GM21825 (cell line): ENCODE results near the gene STX12.
A peak's percentile ranks its signal among the peaks of the same experiment; 100 is the strongest.
"Not testable (repeated sequence)": the region's sequence is repeated elsewhere in the genome, so short reads cannot be mapped to it uniquely, and the experiment has no call there.

ENCODE experiments used
- ATAC-seq: cut with Tn5 transposase; IDR thresholded peaks from one replicate; pipeline ENCODE4 v1.9.1; 2021; ENCODE audit warnings: mild to moderate bottlenecking, moderate library complexity; ENCODE audit not compliant: unreplicated experiment

STX12 gene

DNA sequence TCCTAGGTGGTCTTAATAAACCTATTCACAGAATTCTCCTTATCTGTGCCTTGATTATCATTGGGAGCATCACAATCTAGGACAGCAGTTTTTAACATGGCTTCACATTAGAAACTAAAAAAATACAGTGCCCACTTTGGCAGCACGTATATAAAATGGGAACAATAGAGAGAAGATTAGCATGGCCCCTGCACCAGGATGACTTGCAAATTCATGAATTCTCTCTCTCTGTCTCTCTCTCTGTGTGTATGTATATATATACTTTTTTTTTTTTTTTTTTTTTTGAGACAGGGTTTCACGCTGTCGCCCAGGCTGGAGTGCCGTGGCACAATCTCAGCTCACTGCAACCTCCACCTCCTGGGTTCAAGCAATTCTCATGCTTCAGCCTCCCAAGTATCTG is 51.4 kb downstream of the STX12 start:
- ATAC-seq: no peak

DNA sequence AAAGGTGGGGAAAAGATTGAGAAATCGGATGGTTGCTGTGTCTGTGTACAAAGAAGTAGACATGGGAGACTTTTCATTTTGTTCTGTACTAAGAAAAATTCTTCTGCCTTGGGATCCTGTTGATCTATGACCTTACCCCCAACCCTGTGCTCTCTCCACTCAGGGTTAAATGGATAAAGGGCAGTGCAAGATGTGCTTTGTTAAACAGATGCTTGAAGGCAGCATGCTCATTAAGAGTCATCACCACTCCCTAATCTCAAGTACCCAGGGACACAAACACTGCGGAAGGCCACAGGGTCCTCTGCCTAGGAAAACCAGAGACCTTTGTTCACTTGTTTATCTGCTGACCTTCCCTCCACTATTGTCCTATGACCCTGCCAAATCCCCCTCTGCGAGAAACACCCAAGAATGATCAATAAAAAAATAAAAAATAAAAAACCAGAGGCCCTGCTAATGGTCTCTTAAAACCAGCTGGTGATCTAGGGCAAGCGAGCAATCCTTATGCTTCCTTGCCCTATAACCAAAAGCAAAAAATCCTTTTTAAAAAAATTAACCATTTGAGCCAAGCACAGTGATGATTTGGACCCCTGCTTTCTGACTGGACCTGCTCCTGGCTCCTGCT is 56.4 kb downstream of the STX12 start:
- not testable (repeated sequence) for ATAC-seq

- ATAC-seq: peak; percentile 95
Measured at GRCh38 chr1:27830621-27831440, 57.8 kb downstream of the STX12 start, which contains the start of gene PPP1R8. Gene PPP1R8 (plus strand): TSS chr1:27830782. CDS start chr1:27830836, 54 bp downstream.

DNA sequence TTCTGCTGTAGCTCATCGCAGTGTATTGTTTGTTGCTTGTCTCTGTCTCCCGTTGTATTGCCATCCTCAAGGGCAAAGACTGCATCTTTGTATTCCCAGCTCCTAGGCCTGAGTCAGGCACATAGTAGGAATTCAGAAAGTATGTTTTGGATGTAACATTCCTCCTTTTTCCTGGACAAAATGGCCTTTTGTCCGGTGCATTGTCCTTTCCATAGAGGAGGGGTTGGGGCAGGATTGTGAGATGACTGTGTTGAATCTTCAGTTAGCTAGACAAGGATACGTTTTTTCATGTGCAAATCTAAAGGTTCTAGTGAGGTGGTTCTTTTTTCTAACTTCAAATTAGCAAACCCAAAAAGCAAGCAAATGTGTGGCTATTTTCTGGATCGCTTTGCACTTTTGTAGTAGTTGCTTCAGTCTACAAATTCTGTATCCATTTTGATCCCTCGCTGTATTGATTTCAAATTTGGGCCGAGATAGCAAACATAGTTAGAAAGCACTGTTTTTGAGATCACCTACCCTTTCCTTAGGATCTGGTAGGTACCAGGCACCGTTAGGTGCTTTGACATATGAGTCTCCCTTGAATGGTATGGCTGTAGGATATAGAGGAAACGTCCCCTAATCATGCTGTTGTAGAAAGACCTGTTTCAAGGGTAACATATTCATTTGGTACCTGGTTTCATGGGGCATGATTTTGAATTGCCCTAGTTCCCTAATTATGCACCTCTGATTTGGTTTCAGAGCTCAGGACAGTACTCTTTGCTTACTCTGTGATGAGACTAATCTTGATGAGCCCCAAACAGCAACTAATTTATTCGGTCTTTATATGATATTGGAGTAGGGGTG is 58.8 kb downstream of the STX12 start:
- ATAC-seq: no peak

DNA sequence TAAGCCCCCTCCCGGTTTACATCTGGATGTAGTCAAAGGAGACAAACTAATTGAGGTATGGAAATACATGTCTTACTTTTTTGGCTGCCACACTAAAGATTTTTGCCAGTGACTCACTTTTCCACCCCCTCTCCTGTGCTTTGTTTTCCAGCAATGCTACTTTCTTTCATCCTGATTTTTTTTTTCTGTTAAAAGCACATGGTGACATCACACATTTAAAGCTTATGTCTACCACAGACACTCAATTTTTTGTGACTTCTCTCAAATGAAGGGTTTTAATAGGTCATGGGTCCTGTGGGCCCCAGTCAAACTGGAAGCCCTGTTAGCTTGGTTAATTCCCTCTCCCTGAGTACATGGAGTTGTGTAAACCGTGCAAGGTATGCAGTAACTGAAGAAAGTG is 59.7 kb downstream of the STX12 start:
- no peak for ATAC-seq

GRCh38 chr1:27833470-27833869 is 60.5 kb downstream of the STX12 start:
- no peak for ATAC-seq

- no peak for ATAC-seq
Measured at GRCh38 chr1:27835046-27835445, 62.0 kb downstream of the STX12 start.

DNA sequence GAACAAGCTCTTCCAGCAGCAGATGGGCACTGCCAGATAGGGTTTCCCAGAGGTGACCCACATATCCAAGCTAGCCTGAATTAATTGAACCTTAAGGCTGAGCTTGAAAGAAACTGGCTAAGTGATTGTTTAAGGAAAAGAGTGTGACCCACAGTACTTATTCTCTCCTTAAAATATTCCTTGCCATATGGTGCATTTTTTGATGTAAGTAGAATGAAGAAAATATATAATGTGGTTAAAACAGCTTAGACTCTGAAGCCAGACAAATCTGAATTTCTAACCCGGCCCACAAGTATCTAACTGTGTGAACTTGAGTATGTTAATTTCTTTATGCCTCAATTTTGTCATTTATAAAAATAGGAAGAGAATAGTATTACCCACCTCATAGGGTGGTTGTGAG is 62.5 kb downstream of the STX12 start:
- no peak for ATAC-seq

- no peak for ATAC-seq
Measured at GRCh38 chr1:27849951-27850350, 76.9 kb downstream of the STX12 start.

DNA sequence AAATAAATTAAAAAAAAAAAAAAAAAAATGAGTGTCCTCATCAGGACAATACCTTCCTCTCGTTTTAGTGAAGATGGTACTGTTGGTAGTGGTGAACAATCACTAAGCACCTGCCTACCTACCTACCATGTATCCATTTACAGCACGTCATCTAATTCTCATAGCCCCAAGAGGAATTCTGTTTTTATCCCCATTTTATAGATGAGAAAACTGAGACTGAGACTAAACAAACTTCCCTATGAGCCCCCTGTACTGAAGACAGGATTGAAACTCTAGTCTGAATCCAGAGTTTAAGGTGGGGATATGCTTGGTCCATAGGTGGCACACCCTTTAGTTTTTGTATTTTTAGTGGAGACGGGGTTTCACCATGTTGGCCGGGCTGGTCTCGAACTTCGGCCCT is 82.1 kb downstream of the STX12 start:
- ATAC-seq: no peak

- no peak for ATAC-seq
Measured at GRCh38 chr1:27856561-27857343, 83.7 kb downstream of the STX12 start.

DNA sequence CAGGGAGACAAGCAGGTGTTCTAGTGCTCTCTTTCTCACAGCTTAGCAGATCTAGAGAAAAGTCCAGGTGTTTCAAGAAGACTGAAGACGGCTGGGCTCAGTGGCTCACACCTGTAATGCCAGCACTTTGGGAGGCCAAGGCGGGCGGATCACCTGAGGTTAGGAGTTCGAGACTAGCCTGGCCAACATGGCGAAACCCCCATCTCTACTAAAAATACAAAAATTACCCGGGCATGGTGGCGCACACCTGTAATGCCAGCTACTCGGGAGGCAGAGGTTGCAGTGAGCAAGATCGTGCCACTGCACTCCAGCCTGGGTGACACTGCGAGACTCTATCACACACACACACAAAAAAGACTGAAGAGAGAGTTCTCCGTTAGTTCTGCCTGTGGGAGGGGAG is 84.5 kb downstream of the STX12 start:
- ATAC-seq: not testable (repeated sequence)

GRCh38 chr1:27858072-27858948 is 85.3 kb downstream of the STX12 start:
- ATAC-seq: peak; percentile 63

DNA sequence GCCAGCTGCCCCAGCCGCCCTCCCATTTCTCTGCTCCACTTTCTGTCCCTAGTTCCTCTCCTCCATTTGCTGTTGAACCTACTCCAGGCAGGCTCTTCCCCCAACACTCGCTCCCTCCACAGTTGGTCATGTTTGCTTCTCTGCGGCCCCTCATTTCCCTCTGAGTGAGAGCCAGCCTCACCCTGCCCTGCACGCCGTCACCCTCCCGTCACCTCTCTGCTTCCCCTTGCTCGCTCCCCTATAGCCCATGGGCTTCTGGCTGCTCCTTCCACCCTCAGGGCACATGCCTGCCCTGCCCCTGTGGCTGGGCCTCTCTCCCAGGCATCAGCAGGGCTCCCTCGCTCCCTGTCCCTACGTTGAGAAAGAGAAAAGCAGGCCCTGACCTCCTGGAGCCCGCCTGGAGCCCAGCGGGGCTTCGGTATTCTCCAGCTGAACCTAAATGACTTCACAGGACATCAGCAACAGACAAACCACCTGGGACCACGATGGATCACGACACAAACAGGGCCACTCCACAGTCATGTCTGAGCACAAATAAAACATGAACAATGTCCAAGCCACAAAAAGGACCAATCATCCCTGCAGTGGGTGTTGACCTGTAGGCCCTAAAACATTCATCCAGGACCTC is 86.0 kb downstream of the STX12 start:
- ATAC-seq: no peak

- no peak for ATAC-seq
Measured at GRCh38 chr1:27861436-27861835, 88.4 kb downstream of the STX12 start.

DNA sequence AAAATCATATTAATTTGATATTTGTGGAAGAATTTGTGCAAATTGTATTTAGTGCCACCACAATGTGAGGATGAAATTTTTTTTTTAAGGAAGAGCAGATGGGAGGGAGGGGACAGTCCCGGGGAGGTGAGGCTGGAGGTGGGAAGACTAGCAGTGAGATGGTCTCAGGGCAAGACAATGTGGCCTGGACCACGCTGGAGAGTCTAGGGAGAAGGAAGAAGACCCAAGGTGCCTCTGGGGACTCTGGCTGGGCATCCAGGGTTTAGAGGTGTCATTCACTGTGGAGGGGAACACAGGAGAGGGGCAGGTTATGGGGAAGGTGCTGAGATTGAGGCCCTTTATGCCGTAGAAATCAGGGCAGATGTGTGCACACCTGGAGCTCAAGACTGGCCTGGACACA is 89.0 kb downstream of the STX12 start:
- no peak for ATAC-seq

DNA sequence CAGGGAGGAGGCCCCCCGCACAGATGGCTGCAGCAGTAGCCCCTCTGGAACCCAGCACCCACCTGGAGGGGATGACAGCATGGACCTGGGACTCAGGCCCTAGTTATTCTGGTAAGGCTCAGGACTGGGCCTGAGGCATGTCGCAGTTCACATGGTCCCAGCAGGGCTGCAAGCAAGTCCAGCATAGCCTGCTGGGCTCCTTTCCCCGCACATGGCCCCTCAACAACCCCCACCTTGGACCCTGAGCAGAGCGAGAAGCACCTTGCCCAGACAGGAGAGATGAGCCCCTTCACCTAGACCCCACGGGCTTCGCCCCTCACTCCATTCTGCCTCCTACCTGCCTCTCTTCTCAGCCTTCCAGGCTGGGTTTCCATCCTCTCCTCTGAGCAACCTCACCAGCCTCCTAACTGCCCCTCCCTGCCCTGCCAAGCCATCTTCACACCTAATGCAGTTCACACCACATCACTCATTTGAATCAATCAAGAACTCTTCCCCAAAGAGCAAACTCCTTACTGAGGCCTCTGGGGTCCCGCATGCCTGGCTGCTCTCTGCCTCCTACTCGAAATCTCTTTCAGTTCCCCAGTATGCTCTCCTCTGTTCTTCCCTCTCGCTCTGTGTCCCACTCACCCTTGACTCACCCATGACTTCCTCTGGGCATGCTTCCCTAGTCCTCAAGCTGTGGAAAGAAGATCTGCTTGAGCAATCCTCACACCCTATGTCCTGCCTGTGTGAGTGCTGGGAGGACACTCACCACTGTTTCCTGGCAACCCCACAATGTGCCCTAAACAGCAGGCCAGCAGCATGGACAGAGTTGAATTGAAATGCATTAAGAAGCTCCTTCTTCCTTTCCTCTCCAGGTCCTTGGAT is 89.9 kb downstream of the STX12 start:
- no peak for ATAC-seq

DNA sequence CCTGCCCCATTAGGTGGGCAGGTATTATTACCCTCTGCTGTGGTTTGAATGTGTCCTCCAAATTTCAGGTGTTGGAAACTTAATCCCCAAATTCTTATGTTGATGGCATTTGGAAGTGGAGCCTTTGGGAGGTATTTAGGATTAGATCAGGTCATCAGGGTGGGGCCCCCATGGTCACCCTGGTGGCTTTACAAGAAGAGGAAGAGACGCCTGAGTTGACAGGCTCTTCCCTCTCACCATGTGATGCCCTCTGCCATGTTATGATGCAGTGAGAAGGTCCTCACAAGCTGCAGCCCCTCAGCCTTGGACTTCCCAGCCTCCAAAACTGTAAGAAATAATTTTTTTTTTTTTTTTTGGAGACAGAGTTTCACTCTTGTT is 90.5 kb downstream of the STX12 start:
- ATAC-seq: no peak
